ENCODE data around the gene HLF.

The HLF gene

GRCh38 chr17:55238931-55239297 is 25.8 kb upstream of the HLF start:
- no peak overlapping the region for H3K23ac ChIP-seq (ENCODE audit: low read depth, low read length, poor library complexity)
- H2BK15ac ChIP-seq (ENCODE audit: low read length): no peak overlapping the region
- H3K4me3 ChIP-seq (ENCODE audit: low read length in 2 of 2): peak overlapping the region; percentile 59 to 67
- no peak overlapping the region for H3K4ac ChIP-seq (ENCODE audit: low read length)
- no peak overlapping the region for H2BK120ac ChIP-seq (ENCODE audit: low read depth, low read length)
- no peak overlapping the region for H2BK5ac ChIP-seq (ENCODE audit: low read length)
- H4K8ac ChIP-seq (ENCODE audit: low read depth, low read length): no peak overlapping the region
- H3K36me3 ChIP-seq (replicated peaks in 1 of 2; ENCODE audit: control insufficient read depth in 2 of 2, insufficient read depth in 2 of 2, low read length in 2 of 2): no peaks in the 10 kb centered on the region
- H3K14ac ChIP-seq (ENCODE audit: low read length): no peak overlapping the region
- no peak overlapping the region for H2AK5ac ChIP-seq (ENCODE audit: low read depth, low read length)
- no peak overlapping the region for H2BK12ac ChIP-seq (ENCODE audit: low read length)
- H3K27ac ChIP-seq (replicated peaks; ENCODE audit: low read length): no peak overlapping the region
- H3K4me1 ChIP-seq (ENCODE audit: control insufficient read depth in 2 of 2, insufficient read depth in 1 of 2, low read depth in 1 of 2, low read length in 2 of 2): peaks cover 3 to 4% of the 10 kb centered on the region in 2 donors
- H3K27me3 ChIP-seq (ENCODE audit: control insufficient read depth in 3 of 3, insufficient read depth in 3 of 3, low read depth in 1 of 3, low read length in 3 of 3): peaks cover 0 to 8% (median 2%) of the 10 kb centered on the region in 3 experiments
- H3K4me2 ChIP-seq (ENCODE audit: insufficient read depth, low read length, poor library complexity, severe bottlenecking): peak overlapping the region; percentile 81
- no CpG with 5 or more reads among the region's 4 CpGs for WGBS, 2 donors (ENCODE audit: extremely low coverage in 2 of 2, insufficient read length in 2 of 2, insufficient replicate concordance in 1 of 2)
- peak overlapping the region; percentile 95 for H2AFZ ChIP-seq (ENCODE audit: low read length)
- no peak for DNase-seq (ENCODE audit: low spot score)
- H4K91ac ChIP-seq (ENCODE audit: low read depth, low read length, poor library complexity): no peak overlapping the region
- H3K79me1 ChIP-seq (ENCODE audit: low read depth, low read length): no peaks in the 10 kb centered on the region
- H3K9ac ChIP-seq (ENCODE audit: low read depth, low read length, poor library complexity): no peak overlapping the region
- H3K9me3 ChIP-seq (replicated peaks in 1 of 2; ENCODE audit: control insufficient read depth in 2 of 2, insufficient read depth in 1 of 2, low read depth in 1 of 2, low read length in 2 of 2): peaks cover 0 to 2% of the 10 kb centered on the region in 2 donors
- H3K18ac ChIP-seq (ENCODE audit: low read length): no peak overlapping the region

GRCh38 chr17:55241097-55241496 is 23.7 kb upstream of the HLF start:
- Histone ChIP-seq H3K4me3 (ENCODE audit: low read length in 2 of 2) (no peak overlapping the region), H4K91ac (ENCODE audit: low read depth, low read length, poor library complexity) (no peak overlapping the region), H3K36me3 (replicated peaks in 1 of 2; ENCODE audit: control insufficient read depth in 2 of 2, insufficient read depth in 2 of 2, low read length in 2 of 2) (no peaks in the 10 kb centered on the region), H2AFZ (ENCODE audit: low read length) (no peak overlapping the region), H3K18ac (ENCODE audit: low read length) (no peak overlapping the region), H3K4me2 (ENCODE audit: insufficient read depth, low read length, poor library complexity, severe bottlenecking) (no peak overlapping the region), H2BK5ac (ENCODE audit: low read length) (no peak overlapping the region), H2BK120ac (ENCODE audit: low read depth, low read length) (no peak overlapping the region), H3K4ac (ENCODE audit: low read length) (no peak overlapping the region), H3K23ac (ENCODE audit: low read depth, low read length, poor library complexity) (no peak overlapping the region), H4K8ac (ENCODE audit: low read depth, low read length) (no peak overlapping the region), H3K27ac (replicated peaks; ENCODE audit: low read length) (no peak overlapping the region), H3K4me1 (ENCODE audit: control insufficient read depth in 2 of 2, insufficient read depth in 1 of 2, low read depth in 1 of 2, low read length in 2 of 2) (peaks cover 3 to 4% of the 10 kb centered on the region in 2 donors), H2BK15ac (ENCODE audit: low read length) (no peak overlapping the region), H3K9ac (ENCODE audit: low read depth, low read length, poor library complexity) (no peak overlapping the region), H3K79me1 (ENCODE audit: low read depth, low read length) (no peaks in the 10 kb centered on the region), H3K9me3 (replicated peaks in 1 of 2; ENCODE audit: control insufficient read depth in 2 of 2, insufficient read depth in 1 of 2, low read depth in 1 of 2, low read length in 2 of 2) (peaks cover 0 to 2% of the 10 kb centered on the region in 2 donors), H3K27me3 (ENCODE audit: control insufficient read depth in 3 of 3, insufficient read depth in 3 of 3, low read depth in 1 of 3, low read length in 3 of 3) (peaks cover 0 to 20% (median 2%) of the 10 kb centered on the region in 3 experiments), H3K14ac (ENCODE audit: low read length) (no peak overlapping the region), H2AK5ac (ENCODE audit: low read depth, low read length) (no peak overlapping the region), H2BK12ac (ENCODE audit: low read length) (no peak overlapping the region)
- no peak for DNase-seq (ENCODE audit: low spot score)
- WGBS, 2 donors (ENCODE audit: extremely low coverage in 2 of 2, insufficient read length in 2 of 2, insufficient replicate concordance in 1 of 2): no CpG with 5 or more reads among the region's 2 CpGs

GRCh38 chr17:55242476-55242875 is 22.3 kb upstream of the HLF start:
- Histone ChIP-seq H4K8ac (ENCODE audit: low read depth, low read length) (no peak overlapping the region), H2BK12ac (ENCODE audit: low read length) (no peak overlapping the region), H4K91ac (ENCODE audit: low read depth, low read length, poor library complexity) (no peak overlapping the region), H3K18ac (ENCODE audit: low read length) (no peak overlapping the region), H3K36me3 (replicated peaks in 1 of 2; ENCODE audit: control insufficient read depth in 2 of 2, insufficient read depth in 2 of 2, low read length in 2 of 2) (no peaks in the 10 kb centered on the region), H3K4me1 (ENCODE audit: control insufficient read depth in 2 of 2, insufficient read depth in 1 of 2, low read depth in 1 of 2, low read length in 2 of 2) (peaks cover 3 to 4% of the 10 kb centered on the region in 2 donors), H2BK120ac (ENCODE audit: low read depth, low read length) (no peak overlapping the region), H3K23ac (ENCODE audit: low read depth, low read length, poor library complexity) (no peak overlapping the region), H3K27me3 (ENCODE audit: control insufficient read depth in 3 of 3, insufficient read depth in 3 of 3, low read depth in 1 of 3, low read length in 3 of 3) (peaks cover 0 to 20% (median 2%) of the 10 kb centered on the region in 3 experiments), H3K27ac (replicated peaks; ENCODE audit: low read length) (no peak overlapping the region), H3K4me3 (ENCODE audit: low read length in 2 of 2) (no peak overlapping the region), H3K14ac (ENCODE audit: low read length) (no peak overlapping the region), H2BK15ac (ENCODE audit: low read length) (no peak overlapping the region), H2AFZ (ENCODE audit: low read length) (no peak overlapping the region), H2AK5ac (ENCODE audit: low read depth, low read length) (no peak overlapping the region), H3K79me1 (ENCODE audit: low read depth, low read length) (no peaks in the 10 kb centered on the region), H3K4me2 (ENCODE audit: insufficient read depth, low read length, poor library complexity, severe bottlenecking) (no peak overlapping the region), H2BK5ac (ENCODE audit: low read length) (no peak overlapping the region), H3K9ac (ENCODE audit: low read depth, low read length, poor library complexity) (no peak overlapping the region), H3K9me3 (replicated peaks in 1 of 2; ENCODE audit: control insufficient read depth in 2 of 2, insufficient read depth in 1 of 2, low read depth in 1 of 2, low read length in 2 of 2) (peaks cover 2 to 4% of the 10 kb centered on the region in 2 donors), H3K4ac (ENCODE audit: low read length) (no peak overlapping the region)
- no CpG with 5 or more reads among the region's 2 CpGs for WGBS, 2 donors (ENCODE audit: extremely low coverage in 2 of 2, insufficient read length in 2 of 2, insufficient replicate concordance in 1 of 2)
- DNase-seq (ENCODE audit: low spot score): no peak

GRCh38 chr17:55245986-55246385 is 18.8 kb upstream of the HLF start:
- H4K91ac ChIP-seq (ENCODE audit: low read depth, low read length, poor library complexity): no peak overlapping the region
- H2BK5ac ChIP-seq (ENCODE audit: low read length): no peak overlapping the region
- no peak overlapping the region for H2AK5ac ChIP-seq (ENCODE audit: low read depth, low read length)
- H3K27ac ChIP-seq (replicated peaks; ENCODE audit: low read length): no peak overlapping the region
- no peak overlapping the region for H2BK120ac ChIP-seq (ENCODE audit: low read depth, low read length)
- H2AFZ ChIP-seq (ENCODE audit: low read length): no peak overlapping the region
- no peaks in the 10 kb centered on the region for H3K4me1 ChIP-seq (ENCODE audit: control insufficient read depth in 2 of 2, insufficient read depth in 1 of 2, low read depth in 1 of 2, low read length in 2 of 2)
- no peaks in the 10 kb centered on the region for H3K79me1 ChIP-seq (ENCODE audit: low read depth, low read length)
- H4K8ac ChIP-seq (ENCODE audit: low read depth, low read length): no peak overlapping the region
- no peak overlapping the region for H3K23ac ChIP-seq (ENCODE audit: low read depth, low read length, poor library complexity)
- no peak for DNase-seq (ENCODE audit: low spot score)
- H3K27me3 ChIP-seq (ENCODE audit: control insufficient read depth in 3 of 3, insufficient read depth in 3 of 3, low read depth in 1 of 3, low read length in 3 of 3): peaks cover 0 to 12% (median 0%) of the 10 kb centered on the region in 3 experiments
- no CpG with 5 or more reads among the region's 3 CpGs for WGBS, 2 donors (ENCODE audit: extremely low coverage in 2 of 2, insufficient read length in 2 of 2, insufficient replicate concordance in 1 of 2)
- no peak overlapping the region for H3K4me2 ChIP-seq (ENCODE audit: insufficient read depth, low read length, poor library complexity, severe bottlenecking)
- H3K4ac ChIP-seq (ENCODE audit: low read length): no peak overlapping the region
- no peaks in the 10 kb centered on the region for H3K36me3 ChIP-seq (replicated peaks in 1 of 2; ENCODE audit: control insufficient read depth in 2 of 2, insufficient read depth in 2 of 2, low read length in 2 of 2)
- no peak overlapping the region for H3K14ac ChIP-seq (ENCODE audit: low read length)
- no peak overlapping the region for H3K9ac ChIP-seq (ENCODE audit: low read depth, low read length, poor library complexity)
- H3K18ac ChIP-seq (ENCODE audit: low read length): no peak overlapping the region
- peaks cover 0 to 10% of the 10 kb centered on the region in 2 donors for H3K9me3 ChIP-seq (replicated peaks in 1 of 2; ENCODE audit: control insufficient read depth in 2 of 2, insufficient read depth in 1 of 2, low read depth in 1 of 2, low read length in 2 of 2)
- no peak overlapping the region for H2BK12ac ChIP-seq (ENCODE audit: low read length)
- H3K4me3 ChIP-seq (ENCODE audit: low read length in 2 of 2): no peak overlapping the region
- no peak overlapping the region for H2BK15ac ChIP-seq (ENCODE audit: low read length)

All from neuronal stem cell (in vitro differentiated cells).